DND-41 (cell line): ENCODE measurements around the gene AK5.

Experiments
- ATAC-seq: fragments of 200-7000 bp; cut with Tn5 transposase; 3 replicates; pipeline ENCODE4 v1.9.1; 2021; ENCODE audit warnings: low read depth; ENCODE audit not compliant: insufficient read depth
- DNase-seq: peaks from one replicate; pipeline ENCODE4 v3.0.0-alpha.2; 2020
- H2AFZ ChIP-seq: 2 replicates; pipeline ENCODE4 v1.6.0; 2012; ENCODE audit warnings: low read depth, low read length
- H3K27ac ChIP-seq: 2 replicates; pipeline ENCODE4 v1.5.1; 2012; ENCODE audit warnings: low read length, inconsistent platforms
- H3K27me3 ChIP-seq: fragments of 200-600 bp; sonication (generic); 2 replicates; pipeline ENCODE4 v1.6.0; 2012; ENCODE audit warnings: low read length, mild to moderate bottlenecking, inconsistent platforms; ENCODE audit not compliant: insufficient read depth, poor library complexity
- H3K36me3 ChIP-seq: 2 replicates; pipeline ENCODE4 v1.5.1; 2012; ENCODE audit warnings: low read length, inconsistent platforms; ENCODE audit not compliant: insufficient read depth
- H3K4me1 ChIP-seq: 2 replicates; pipeline ENCODE4 v1.5.1; 2012; ENCODE audit warnings: mild to moderate bottlenecking, low read length; ENCODE audit not compliant: insufficient read depth
- H3K4me2 ChIP-seq: 2 replicates; pipeline ENCODE4 v1.6.0; 2012; ENCODE audit warnings: mild to moderate bottlenecking, moderate library complexity, low read length, inconsistent platforms; ENCODE audit not compliant: insufficient read depth
- H3K4me3 ChIP-seq, 2 experiments: fragments of 200-600 bp in 1 of 2; shearing (Covaris generic) in 1 of 2; 2 replicates each; pipeline ENCODE4 v1.5.1; 2012 to 2016; ENCODE audit warnings: inconsistent platforms in 2 of 2, low read length in 2 of 2, mild to moderate bottlenecking in 2 of 2, low read depth in 1 of 2, moderate library complexity in 1 of 2
- H3K79me2 ChIP-seq: 2 replicates; pipeline ENCODE4 v1.6.0; 2012; ENCODE audit warnings: low read length, inconsistent platforms; ENCODE audit not compliant: insufficient read depth
- H3K9ac ChIP-seq: 2 replicates; pipeline ENCODE4 v1.6.0; 2012; ENCODE audit warnings: low read depth, mild to moderate bottlenecking, inconsistent platforms, low read length, moderate library complexity
- H3K9me3 ChIP-seq: 2 replicates; pipeline ENCODE4 v1.5.1; 2012; ENCODE audit warnings: low read length, moderate library complexity, mild to moderate bottlenecking, inconsistent platforms; ENCODE audit not compliant: insufficient read depth, severe bottlenecking
- H4K20me1 ChIP-seq: 2 replicates; pipeline ENCODE4 v1.6.0; 2012; ENCODE audit warnings: low read length; ENCODE audit not compliant: insufficient read depth
- CTCF ChIP-seq: IDR thresholded peaks from 2 replicates; pipeline ENCODE4 v1.5.1; 2012; ENCODE audit warnings: borderline replicate concordance, low read length, moderate library complexity, mild to moderate bottlenecking; ENCODE audit not compliant: poor library complexity, severe bottlenecking; ENCODE audit errors: extremely low read depth
- EZH2 ChIP-seq: IDR thresholded peaks from 3 replicates; pipeline ENCODE4 v1.6.1; 2012; ENCODE audit warnings: borderline replicate concordance, low read depth, mild to moderate bottlenecking, moderate library complexity, low read length, inconsistent platforms; ENCODE audit not compliant: severe bottlenecking

AK5 gene

GRCh38 chr1:77428068-77428467 is 146.2 kb downstream of the AK5 start:
- H4K20me1 ChIP-seq = no peaks in the 10 kb centered on the region
- no peak overlapping the region for H3K4me3 ChIP-seq
- H3K36me3 ChIP-seq = no peaks in the 10 kb centered on the region
- H3K4me1 ChIP-seq = no peaks in the 10 kb centered on the region
- TF ChIP-seq EZH2 (no peak), CTCF (no peak)
- ATAC-seq = no peak
- no peaks in the 10 kb centered on the region for H3K79me2 ChIP-seq
- DNase-seq = no peak
- H2AFZ ChIP-seq = no peak overlapping the region
- H3K9ac ChIP-seq = no peak overlapping the region
- no peaks in the 10 kb centered on the region for H3K27me3 ChIP-seq
- H3K4me2 ChIP-seq = no peak overlapping the region
- no peak overlapping the region for H3K27ac ChIP-seq
- H3K9me3 ChIP-seq = no peaks in the 10 kb centered on the region

GRCh38 chr1:77430966-77431690 is 149.3 kb downstream of the AK5 start:
- Histone ChIP-seq H4K20me1 (no peaks in the 10 kb centered on the region), H3K4me2 (no peak overlapping the region), H3K27me3 (no peaks in the 10 kb centered on the region), H3K36me3 (no peaks in the 10 kb centered on the region), H2AFZ (no peak overlapping the region), H3K4me3 (no peak overlapping the region), H3K4me1 (no peaks in the 10 kb centered on the region), H3K27ac (no peak overlapping the region), H3K9ac (no peak overlapping the region), H3K79me2 (no peaks in the 10 kb centered on the region), H3K9me3 (no peaks in the 10 kb centered on the region)
- no peak for ATAC-seq
- TF ChIP-seq CTCF (no peak), EZH2 (no peak)
- no peak for DNase-seq

- DNase-seq (no peak), ATAC-seq (no peak)
- TF ChIP-seq CTCF = no peak
- TF ChIP-seq EZH2 = no peak
- H3K9me3 ChIP-seq = no peaks in the 10 kb centered on the region
- H3K79me2 ChIP-seq = no peaks in the 10 kb centered on the region
- H3K27ac ChIP-seq = no peak overlapping the region
- H3K27me3 ChIP-seq = peaks cover 4% of the 10 kb centered on the region
- H3K4me3 ChIP-seq = no peak overlapping the region
- no peak overlapping the region for H3K9ac ChIP-seq
- no peaks in the 10 kb centered on the region for H3K4me1 ChIP-seq
- H3K36me3 ChIP-seq = no peaks in the 10 kb centered on the region
- no peak overlapping the region for H3K4me2 ChIP-seq
- no peak overlapping the region for H2AFZ ChIP-seq
- H4K20me1 ChIP-seq = no peaks in the 10 kb centered on the region
These were observed 152.1 kb downstream of the AK5 start for GRCh38 chr1:77433934-77434333.

- no peaks in the 10 kb centered on the region for H3K79me2 ChIP-seq
- H3K27me3 ChIP-seq = peaks cover 4% of the 10 kb centered on the region
- H3K9ac ChIP-seq = no peak overlapping the region
- no peaks in the 10 kb centered on the region for H3K36me3 ChIP-seq
- H4K20me1 ChIP-seq = no peaks in the 10 kb centered on the region
- no peak for DNase-seq
- no peaks in the 10 kb centered on the region for H3K9me3 ChIP-seq
- H3K4me1 ChIP-seq = no peaks in the 10 kb centered on the region
- H3K4me2 ChIP-seq = no peak overlapping the region
- TF ChIP-seq EZH2 (no peak), CTCF (no peak)
- ATAC-seq = no peak
- no peak overlapping the region for H2AFZ ChIP-seq
- H3K4me3 ChIP-seq = no peak overlapping the region
- no peak overlapping the region for H3K27ac ChIP-seq
These were observed 153.1 kb downstream of the AK5 start for GRCh38 chr1:77434967-77435366.
